ENCODE results near the gene ZNF483. TPM values are rescaled to one million over a fixed set of nuclear protein-coding genes. Genes with fewer than 3 reads are reported as not detected.
A peak's percentile ranks its signal among the peaks of the same experiment; 100 is the strongest.

Gene ZNF483
- total RNA-seq, 6 experiments from 2014 or later: 0.06 to 1.2 (median 0.37) TPM

DNA sequence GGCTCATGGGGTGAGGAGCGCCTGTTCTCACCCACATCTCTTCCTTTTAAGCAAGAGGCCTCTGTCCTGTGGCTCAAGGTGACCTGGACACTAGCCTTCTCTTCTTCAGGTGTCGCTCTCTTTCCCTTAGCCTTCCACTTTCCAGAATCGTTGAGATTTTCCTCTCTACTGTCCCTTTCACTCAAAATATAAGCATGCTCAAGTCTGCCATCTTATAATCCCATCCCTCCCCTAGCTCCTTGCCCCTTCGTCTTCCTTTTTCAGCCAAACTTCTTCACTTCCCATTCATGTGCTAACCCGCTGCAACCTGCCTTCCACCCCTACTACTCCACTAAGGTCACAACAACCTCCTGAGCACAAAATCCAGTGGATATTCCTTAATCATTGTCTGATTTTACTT lies 61.4 kb downstream of the ZNF483 start:
- ATAC-seq (peak; percentile 7 to 37 (median 19)), DNase-seq (no peak)
- peaks cover 0 to 4% (median 0%) of the 10 kb centered on the region in 4 donors for H3K4me1 ChIP-seq
- peaks cover 0 to 87% (median 47%) of the 10 kb centered on the region in 4 donors for H3K36me3 ChIP-seq
- 93% methylated on average over 4 of the region's 5 CpGs for WGBS (ENCODE audit: insufficient coverage, low coverage, low lambda C conversion rate, missing lambda C conversion rate)
- H3K27me3 ChIP-seq: no peaks in the 10 kb centered on the region
- intact Hi-C loops (cut with DNase I): no loop called here
- no peak overlapping the region for H3K27ac ChIP-seq
- TF ChIP-seq POLR2A (IDR thresholded peaks at IDR 0.05): no peak
- TF ChIP-seq, protein P1, sequence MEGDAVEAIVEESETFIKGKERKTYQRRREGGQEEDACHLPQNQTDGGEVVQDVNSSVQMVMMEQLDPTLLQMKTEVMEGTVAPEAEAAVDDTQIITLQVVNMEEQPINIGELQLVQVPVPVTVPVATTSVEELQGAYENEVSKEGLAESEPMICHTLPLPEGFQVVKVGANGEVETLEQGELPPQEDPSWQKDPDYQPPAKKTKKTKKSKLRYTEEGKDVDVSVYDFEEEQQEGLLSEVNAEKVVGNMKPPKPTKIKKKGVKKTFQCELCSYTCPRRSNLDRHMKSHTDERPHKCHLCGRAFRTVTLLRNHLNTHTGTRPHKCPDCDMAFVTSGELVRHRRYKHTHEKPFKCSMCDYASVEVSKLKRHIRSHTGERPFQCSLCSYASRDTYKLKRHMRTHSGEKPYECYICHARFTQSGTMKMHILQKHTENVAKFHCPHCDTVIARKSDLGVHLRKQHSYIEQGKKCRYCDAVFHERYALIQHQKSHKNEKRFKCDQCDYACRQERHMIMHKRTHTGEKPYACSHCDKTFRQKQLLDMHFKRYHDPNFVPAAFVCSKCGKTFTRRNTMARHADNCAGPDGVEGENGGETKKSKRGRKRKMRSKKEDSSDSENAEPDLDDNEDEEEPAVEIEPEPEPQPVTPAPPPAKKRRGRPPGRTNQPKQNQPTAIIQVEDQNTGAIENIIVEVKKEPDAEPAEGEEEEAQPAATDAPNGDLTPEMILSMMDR (IDR thresholded peaks at IDR 0.05): no peak
- no peaks in the 10 kb centered on the region for H3K9me3 ChIP-seq
- no peak overlapping the region for H3K4me3 ChIP-seq

DNA sequence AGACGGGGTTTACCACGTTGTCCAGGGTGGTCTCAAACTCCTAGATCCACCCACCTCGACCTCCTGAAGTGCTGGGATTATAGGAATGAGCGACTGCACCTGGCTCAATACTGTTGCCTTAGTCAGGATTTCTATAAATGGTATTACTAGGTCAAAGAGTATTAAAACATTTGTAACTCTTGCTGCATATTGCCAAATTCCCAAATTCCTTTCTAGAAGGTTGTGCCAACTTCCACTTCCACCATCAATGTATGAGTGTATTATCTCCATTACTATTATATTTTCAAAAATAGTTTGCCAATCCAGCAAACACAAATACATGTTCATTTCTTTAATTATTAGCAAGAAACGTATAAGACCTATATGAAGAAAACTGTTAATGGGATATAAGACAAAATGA lies 63.9 kb downstream of the ZNF483 start:
- no peaks in the 10 kb centered on the region for H3K9me3 ChIP-seq
- H3K4me3 ChIP-seq: no peak overlapping the region
- H3K27me3 ChIP-seq: no peaks in the 10 kb centered on the region
- peak overlapping the region in 1 of 3 donors; percentile 26 for H3K27ac ChIP-seq
- TF ChIP-seq, protein P1 (IDR thresholded peaks at IDR 0.05): no peak
- peak; percentile 21 for TF ChIP-seq POLR2A (IDR thresholded peaks at IDR 0.05)
- WGBS (ENCODE audit: insufficient coverage, low coverage, low lambda C conversion rate, missing lambda C conversion rate): 52% methylated on average over 4 of the region's 5 CpGs
- H3K36me3 ChIP-seq: peaks cover 0 to 85% (median 45%) of the 10 kb centered on the region in 4 donors
- intact Hi-C loops (cut with DNase I): no loop called here
- ATAC-seq (peak; percentile 4 to 42 (median 14)), DNase-seq (no peak)
- H3K4me1 ChIP-seq: peaks cover 0 to 5% (median 0%) of the 10 kb centered on the region in 4 donors

DNA sequence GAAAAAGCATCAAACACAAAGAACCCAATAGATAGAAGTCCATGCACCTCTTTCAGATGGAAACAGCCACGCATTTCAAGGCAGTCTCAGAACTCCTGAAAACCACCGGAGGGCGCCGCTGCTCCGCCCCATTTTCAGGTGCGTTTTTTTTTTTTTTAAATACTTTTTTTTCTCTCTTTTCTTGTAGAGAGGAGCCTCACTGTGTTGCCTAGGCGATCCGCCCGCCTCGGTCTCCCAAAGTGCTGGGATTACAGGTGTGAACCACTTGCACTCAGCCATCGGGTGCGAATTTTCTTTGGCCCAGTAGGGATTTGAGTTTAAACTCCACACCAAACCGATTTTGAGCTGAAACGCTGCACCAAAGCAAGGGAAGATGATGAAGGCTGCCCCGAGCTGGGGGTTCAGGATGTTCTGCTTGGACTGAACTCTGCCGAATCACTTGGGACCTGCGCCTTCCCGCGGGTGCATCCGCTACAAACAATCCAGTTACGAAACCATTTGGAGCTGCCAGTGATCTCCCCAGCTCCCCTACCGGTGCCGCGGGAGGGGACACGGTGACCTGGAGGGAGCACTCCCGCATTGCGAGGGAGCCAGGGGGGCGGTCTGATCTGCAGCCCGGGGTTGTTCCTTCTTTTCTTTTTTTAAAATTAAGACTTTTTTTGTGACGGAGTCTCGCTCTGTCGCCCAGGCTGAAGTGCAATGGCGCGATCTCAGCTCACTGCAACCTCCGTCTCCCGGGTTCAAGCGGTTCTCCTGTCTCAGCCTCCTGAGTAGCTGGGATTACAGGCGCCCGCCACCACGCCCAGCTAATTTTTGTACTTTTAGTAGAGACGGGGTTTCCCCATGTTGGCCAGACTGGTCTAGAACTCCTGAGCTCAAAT lies 73.1 kb downstream of the ZNF483 start:
- ATAC-seq (peak; percentile 20 to 52 (median 46)), DNase-seq (peak; percentile 65 to 77 (median 76))
- 1% methylated on average over 22 of the region's 41 CpGs for WGBS (ENCODE audit: insufficient coverage, low coverage, low lambda C conversion rate, missing lambda C conversion rate)
- peaks cover 0 to 52% (median 22%) of the 10 kb centered on the region in 4 donors for H3K36me3 ChIP-seq
- intact Hi-C loops (cut with DNase I): no loop called here
- peak overlapping the region; percentile 88 to 96 (median 92) for H3K27ac ChIP-seq
- peak; percentile 25 for TF ChIP-seq POLR2A (IDR thresholded peaks at IDR 0.05)
- TF ChIP-seq, protein P1 (IDR thresholded peaks at IDR 0.05): peak; percentile 37 to 68 (median 64)
- H3K9me3 ChIP-seq: no peaks in the 10 kb centered on the region
- H3K4me3 ChIP-seq: peak overlapping the region; percentile 56 to 83 (median 82)
- peaks cover 0 to 52% (median 10%) of the 10 kb centered on the region in 4 donors for H3K4me1 ChIP-seq
- no peaks in the 10 kb centered on the region for H3K27me3 ChIP-seq

DNA sequence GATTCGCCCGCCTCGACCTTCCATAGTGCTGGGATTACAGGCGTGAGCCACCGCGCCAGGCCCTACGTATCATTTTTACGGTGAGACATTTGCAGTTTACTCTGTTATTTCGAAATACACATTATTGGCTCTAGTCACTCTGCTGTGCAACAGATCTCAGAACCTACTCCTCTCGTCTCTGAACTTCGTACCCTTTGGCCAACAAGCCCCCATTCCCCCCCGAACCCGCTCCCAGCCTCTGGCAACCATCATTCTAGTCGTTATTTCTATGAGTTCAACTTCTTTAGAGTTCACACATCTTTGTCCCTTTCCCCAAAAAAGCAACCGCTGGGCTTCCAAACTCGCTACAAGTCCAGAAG lies 73.7 kb downstream of the ZNF483 start:
- 3% methylated on average over 6 of the region's 16 CpGs for WGBS (ENCODE audit: insufficient coverage, low coverage, low lambda C conversion rate, missing lambda C conversion rate)
- Histone ChIP-seq H3K9me3 (no peaks in the 10 kb centered on the region), H3K27ac (peak overlapping the region; percentile 88 to 96 (median 92)), H3K27me3 (no peaks in the 10 kb centered on the region), H3K4me1 (peaks cover 0 to 54% (median 13%) of the 10 kb centered on the region in 4 donors), H3K36me3 (peaks cover 0 to 46% (median 19%) of the 10 kb centered on the region in 4 donors), H3K4me3 (peak overlapping the region; percentile 56 to 83 (median 82))
- ATAC-seq (peak; percentile 24 to 61 (median 48)), DNase-seq (peak in 1 of 3 donors; percentile 39)
- intact Hi-C loops (cut with DNase I): no loop called here
- TF ChIP-seq, protein P1 (IDR thresholded peaks at IDR 0.05): no peak
- no peak for TF ChIP-seq POLR2A (IDR thresholded peaks at IDR 0.05)
